Activated T-cell treated with anti-CD3 and anti-CD28 coated beads, Interleukin-2, amount 50 U/mL, for 48 hours (primary cell): ENCODE data around the gene GABBR2.
A peak's percentile ranks its signal among the peaks of the same experiment; 100 is the strongest.
"Not testable (repeated sequence)": the region's sequence is repeated elsewhere in the genome, so short reads cannot be mapped to it uniquely, and the experiment has no call there.

Experiments used
- DNase-seq, 2 experiments: peaks; one replicate each; pipeline ENCODE4 v3.0.0-alpha.2; 2020

GABBR2 gene

DNA sequence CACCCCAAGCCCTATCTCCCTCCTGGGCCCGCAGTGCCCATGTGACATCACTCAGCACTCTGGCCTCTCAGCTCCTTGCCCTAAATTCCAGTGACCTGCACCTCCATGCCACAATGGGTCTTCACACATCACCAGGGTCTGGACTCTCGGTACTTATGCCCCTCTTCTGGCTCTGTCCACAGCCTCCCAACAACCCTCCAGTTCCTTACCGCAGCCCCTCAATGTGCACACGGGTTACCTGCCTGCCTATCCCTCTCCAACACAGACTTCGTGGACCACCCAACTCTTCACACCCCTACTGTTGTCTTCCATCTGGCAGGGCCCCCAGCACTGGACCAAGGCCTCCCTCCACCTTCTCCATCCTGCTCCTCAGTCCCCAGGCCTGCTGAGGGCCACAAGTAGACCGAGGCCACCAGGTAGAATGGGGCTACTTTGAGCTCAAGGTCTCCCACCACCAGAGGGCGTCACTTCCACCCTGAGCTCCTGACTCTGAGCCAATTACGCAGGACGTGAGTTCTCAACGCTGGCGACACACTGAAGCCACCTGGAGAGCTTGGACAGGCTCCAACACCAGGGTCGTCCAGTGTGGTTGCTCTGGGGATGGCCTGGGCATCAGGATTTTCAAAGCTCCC lies 172.1 kb downstream of the GABBR2 start:
- peak; percentile 55 to 60 for DNase-seq

GRCh38 chr9:98533866-98534265 lies 174.9 kb downstream of the GABBR2 start:
- DNase-seq: no peak

- DNase-seq: no peak
Observed at GRCh38 chr9:98533132-98533531, 175.6 kb downstream of the GABBR2 start.

- DNase-seq: no peak
Observed at GRCh38 chr9:98532574-98532973, 176.2 kb downstream of the GABBR2 start.

DNA sequence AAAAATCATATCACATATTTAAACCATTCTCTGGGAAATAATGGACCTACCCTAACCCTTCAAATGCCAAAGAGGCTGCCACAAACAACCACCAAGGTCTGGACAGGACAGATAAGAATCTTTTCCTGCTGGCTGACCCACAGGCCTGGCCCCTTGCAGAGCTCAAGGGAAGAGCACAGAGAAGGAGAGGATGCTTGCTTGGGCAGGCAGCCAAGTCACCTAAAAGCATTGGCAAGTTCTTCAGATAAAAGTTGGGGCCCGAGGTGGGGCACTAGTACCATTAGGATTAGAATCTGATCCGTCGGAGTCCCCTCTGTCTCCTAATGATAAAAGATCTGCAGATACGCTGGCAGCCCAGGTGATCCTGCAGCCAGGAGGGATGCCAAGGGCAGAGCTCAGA lies 176.6 kb downstream of the GABBR2 start:
- DNase-seq: no peak

GRCh38 chr9:98530806-98531386 lies 177.8 kb downstream of the GABBR2 start:
- DNase-seq: no peak

DNA sequence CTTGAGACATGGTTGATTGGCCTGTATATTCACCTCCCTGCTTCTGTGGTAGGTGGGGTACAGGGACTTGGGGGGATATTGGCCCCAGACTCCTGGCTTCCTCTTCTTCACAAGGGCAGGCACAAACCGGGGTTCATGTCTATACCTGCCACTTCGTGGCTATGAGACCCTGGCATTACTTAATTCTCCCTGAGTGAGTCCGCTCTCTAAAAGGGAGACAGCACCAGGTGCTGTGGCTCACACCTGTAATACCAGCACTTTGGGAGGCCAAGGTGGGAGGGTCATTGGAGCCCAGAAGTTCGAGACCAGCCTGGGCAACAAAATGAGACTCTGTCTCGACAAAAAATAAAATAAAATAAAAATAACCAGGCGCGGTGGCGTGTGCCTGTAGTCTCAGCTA lies 178.5 kb downstream of the GABBR2 start:
- DNase-seq: no peak

GRCh38 chr9:98529841-98530240 lies 178.9 kb downstream of the GABBR2 start:
- DNase-seq: no peak

GRCh38 chr9:98523231-98523901 lies 185.4 kb downstream of the GABBR2 start:
- no peak for DNase-seq

DNA sequence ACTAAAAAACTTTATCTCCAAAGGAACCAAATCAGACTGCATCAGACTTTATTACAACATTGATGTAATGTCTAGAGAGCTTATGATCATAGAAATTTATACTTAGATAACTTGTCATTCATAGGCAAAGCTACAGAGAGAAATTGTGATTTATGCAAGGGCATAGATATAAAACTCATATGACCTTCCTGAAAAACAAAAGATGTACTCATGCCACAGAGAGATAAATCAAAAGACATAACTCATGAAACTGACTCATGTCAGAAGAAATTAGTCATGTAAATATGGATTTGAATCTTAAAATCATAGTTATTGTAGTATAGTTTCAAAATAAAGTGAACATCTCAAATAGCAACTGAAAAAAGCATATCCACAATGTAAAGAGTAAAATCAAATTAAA lies 186.2 kb downstream of the GABBR2 start:
- no peak for DNase-seq

- no peak for DNase-seq
Observed at GRCh38 chr9:98521141-98521540, 187.6 kb downstream of the GABBR2 start.

DNA sequence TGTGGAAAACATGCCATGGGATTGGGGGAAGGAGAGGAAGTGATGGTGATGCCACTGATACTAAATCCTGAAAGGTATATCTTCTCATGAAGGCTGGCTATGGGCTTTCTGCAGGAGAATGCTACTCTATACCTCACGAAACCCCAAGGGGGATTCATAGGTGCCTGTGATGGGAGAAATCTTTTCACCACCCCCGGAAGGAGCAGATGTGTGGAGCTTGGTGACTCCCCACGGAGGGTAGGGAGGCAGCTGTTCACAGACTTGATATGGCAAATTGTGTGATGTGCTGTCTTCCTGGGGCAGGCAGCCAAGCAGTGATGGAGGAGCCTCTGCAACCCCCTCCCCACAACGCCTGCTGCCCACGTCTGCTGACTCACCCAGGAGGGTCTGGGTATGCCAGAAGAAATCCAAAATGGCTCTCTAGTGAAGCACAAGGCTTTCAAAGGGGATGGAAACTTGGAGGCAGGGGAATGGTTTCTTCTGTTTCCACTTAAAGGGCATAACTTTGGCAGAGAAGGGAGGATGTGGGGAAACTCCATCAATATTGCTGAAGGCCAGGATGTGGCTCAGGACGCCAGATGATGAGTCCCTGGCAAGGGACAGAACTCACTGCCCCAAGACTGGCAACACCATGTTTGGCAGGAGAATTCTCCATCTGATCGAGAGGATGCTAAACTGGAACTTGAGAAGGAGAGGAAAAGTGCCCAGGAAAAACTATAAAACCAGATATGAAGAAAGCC lies 188.3 kb downstream of the GABBR2 start:
- no peak for DNase-seq

GRCh38 chr9:98519641-98520040 lies 189.1 kb downstream of the GABBR2 start:
- DNase-seq: no peak

DNA sequence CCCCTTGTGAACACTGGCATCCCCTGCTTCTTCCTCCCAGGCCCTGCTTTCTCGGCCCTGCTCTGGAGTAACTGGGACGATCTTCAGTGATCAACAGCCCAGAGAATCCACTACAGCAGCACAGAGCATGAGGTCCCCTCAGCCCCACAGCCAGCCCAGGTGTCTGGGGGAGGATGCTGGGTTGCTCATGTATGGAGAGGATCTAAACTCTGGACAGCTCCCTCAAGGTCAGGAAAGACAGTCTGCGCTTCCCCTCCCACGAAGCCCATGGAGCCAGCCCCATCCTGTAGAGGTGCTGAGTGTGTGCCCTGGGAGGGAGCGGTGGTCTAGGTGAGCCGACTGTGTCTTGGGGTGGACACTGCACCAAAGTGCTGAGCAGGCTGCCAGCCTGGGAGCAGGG lies 190.2 kb downstream of the GABBR2 start:
- no peak for DNase-seq

- DNase-seq: no peak
Observed at GRCh38 chr9:98517761-98518160, 191.0 kb downstream of the GABBR2 start.

- DNase-seq: no peak
Observed at GRCh38 chr9:98516897-98517503, 191.7 kb downstream of the GABBR2 start.

DNA sequence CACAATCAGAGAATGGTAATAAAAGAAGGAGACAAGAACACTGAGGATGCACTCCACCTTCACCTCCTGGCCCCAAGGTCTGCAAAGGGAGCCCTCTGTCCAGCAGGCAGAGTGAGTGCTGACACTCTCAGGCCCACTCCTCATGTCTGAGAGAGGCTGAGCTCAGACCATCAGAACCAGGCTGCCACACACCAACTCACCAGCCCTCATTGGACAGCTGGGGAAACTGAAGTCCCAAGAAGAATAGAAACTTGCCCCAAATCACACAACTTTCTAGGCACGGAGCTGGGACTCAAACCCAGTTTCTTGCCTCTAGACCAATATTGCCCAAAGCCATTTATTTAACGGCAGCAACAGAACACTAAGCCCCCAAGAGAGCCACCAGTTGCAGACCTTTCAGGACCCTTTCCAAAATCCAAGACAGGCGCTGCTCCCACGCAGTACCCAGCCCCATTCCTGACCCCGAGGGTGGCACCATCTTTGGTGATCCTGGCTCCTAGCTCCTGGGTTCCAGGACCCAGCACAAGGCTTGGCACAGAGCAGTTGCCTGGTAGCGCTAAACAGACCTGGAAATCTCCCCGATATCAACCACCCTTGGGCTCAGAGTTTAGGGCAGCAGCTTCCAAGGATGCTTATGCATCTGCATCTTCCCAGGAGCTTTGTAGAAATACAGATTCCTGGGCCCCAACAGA lies 192.4 kb downstream of the GABBR2 start:
- DNase-seq: no peak

- DNase-seq: no peak
Observed at GRCh38 chr9:98515506-98516204, 193.1 kb downstream of the GABBR2 start.

- no peak for DNase-seq
Observed at GRCh38 chr9:98514841-98515240, 193.9 kb downstream of the GABBR2 start.

GRCh38 chr9:98508217-98508919 lies 200.4 kb downstream of the GABBR2 start:
- not testable (repeated sequence) for DNase-seq

GRCh38 chr9:98506422-98507054 lies 202.2 kb downstream of the GABBR2 start:
- no peak for DNase-seq
